H1 (cell line): ENCODE measurements around the gene LMAN1.

ENCODE experiments used
- CTCF ChIP-seq, 3 experiments: IDR thresholded peaks; 1 replicate in 2 of 3; 2 replicates in 1 of 3; pipeline versions ENCODE4 v1.5.1 to v1.6.1; 2011; ENCODE audit warnings: low read length in 3 of 3, mild to moderate bottlenecking in 3 of 3, inconsistent platforms in 2 of 3, low read depth in 1 of 3, moderate library complexity in 1 of 3; ENCODE audit not compliant: insufficient read depth in 1 of 3; ENCODE audit errors: control extremely low read depth in 1 of 3
- POLR2A ChIP-seq, 2 experiments: IDR thresholded peaks; 1 replicate in 1 of 2; 2 replicates in 1 of 2; pipeline ENCODE4 v1.6.1; 2011; ENCODE audit warnings: low read depth in 2 of 2, low read length in 2 of 2, mild to moderate bottlenecking in 2 of 2; ENCODE audit errors: control extremely low read depth in 1 of 2
- RAD21 ChIP-seq, 2 experiments: IDR thresholded peaks in 1 of 2; conservative IDR thresholded peaks in 1 of 2; 2 replicates each; pipeline ENCODE4 v1.6.1; 2011; ENCODE audit warnings: low read depth in 2 of 2, low read length in 2 of 2, improper control_type of control experiment in 1 of 2, inconsistent platforms in 1 of 2, mild to moderate bottlenecking in 1 of 2, moderate library complexity in 1 of 2

GRCh38 chr18:59381949-59382348 lies 22.9 kb upstream of the LMAN1 start:
- TF ChIP-seq RAD21 (IDR thresholded peaks at IDR 0.05 in 1 of 2, conservative IDR thresholded peaks at IDR 0.05 in 1 of 2; ENCODE audit: low read depth in 2 of 2, low read length in 2 of 2) (no peak), CTCF (IDR thresholded peaks at IDR 0.05; ENCODE audit: control extremely low read depth in 1 of 3, insufficient read depth in 1 of 3, low read depth in 1 of 3, low read length in 3 of 3) (no peak), POLR2A (IDR thresholded peaks at IDR 0.05; ENCODE audit: control extremely low read depth in 1 of 2, low read depth in 2 of 2, low read length in 2 of 2) (no peak)
